ENCODE results near the gene ZMIZ1.

The ZMIZ1 gene

DNA sequence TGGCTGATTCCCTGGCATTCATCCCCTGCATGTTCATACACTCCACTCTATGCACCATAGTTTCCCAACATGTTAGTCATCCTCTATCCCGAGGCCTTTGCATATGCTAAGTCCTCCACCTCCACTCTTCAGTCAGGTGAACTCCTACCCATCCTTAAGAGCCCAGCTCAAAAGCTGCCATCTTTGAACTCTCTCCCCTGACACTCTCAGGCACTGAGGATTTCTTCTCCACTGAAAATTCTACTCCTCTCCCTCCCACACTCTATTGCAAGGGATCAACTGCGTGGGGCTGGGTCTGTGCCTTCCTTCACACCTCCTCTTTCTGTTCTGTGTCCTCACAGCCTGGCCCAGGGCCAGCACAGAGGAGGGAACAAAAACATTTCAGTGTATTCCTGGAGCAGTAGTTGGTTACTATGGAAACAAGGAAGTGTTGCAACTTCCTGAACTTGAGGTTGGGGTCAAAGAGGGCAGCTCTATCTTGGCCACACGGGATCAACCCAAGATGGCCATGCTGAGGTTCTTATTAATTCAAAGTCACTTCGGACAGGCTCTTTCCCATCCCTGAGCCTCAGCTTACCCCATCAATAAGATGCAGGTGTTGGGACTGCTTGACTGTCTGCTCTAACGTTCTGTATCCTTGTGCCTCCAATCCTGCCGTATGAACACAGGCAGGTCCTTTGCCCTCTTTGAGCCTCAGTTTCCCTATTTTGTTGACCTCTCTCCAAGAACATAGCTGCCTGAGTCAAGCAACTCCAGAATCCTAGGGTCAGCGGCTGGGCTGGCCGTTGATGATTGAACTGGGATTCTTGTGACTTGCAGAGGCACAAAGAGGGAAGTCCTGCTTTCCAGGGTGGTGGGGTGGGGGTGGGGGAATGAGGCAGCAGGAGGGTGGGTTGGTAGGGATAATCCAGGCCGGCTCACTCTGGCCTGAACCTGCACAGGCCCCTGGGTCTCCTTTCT is 15.5 kb downstream of the ZMIZ1 start:
- peak; percentile 42 for DNase-seq

DNA sequence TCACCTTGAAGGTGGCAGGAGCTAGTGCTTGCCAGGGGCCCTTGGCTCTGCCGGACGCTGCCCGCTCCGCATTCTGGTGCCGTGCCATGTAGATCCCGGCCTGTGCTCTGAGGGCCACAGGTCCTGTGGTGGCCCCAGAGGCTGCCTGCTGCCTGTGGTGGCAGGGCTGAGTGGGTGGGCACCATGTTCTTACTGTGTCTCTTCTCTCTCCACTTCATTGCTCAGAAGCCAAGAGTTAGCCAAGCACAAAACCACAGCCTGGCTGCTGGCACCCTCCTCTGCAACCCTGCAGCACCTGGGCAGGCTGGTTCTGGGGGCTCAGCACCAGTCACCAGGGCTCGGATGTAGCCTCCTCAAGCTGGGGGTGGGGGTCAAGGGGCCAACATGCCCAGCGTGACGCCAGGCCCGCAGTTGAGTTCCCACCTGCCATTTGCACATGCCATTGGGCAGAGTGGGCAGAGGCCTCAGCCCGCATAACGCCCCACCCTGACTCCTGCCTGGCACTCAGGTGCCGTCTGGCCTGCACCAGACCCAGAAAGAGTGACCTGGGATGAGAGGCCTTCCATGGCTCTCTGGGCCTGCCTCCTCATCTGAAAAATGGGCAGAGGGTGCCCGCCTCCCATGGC is 16.3 kb downstream of the ZMIZ1 start:
- DNase-seq = no peak

- DNase-seq = no peak
Measured at GRCh38 chr10:79086822-79087221, 18.1 kb downstream of the ZMIZ1 start.

- DNase-seq = no peak
Measured at GRCh38 chr10:79087721-79088120, 19.0 kb downstream of the ZMIZ1 start.

GRCh38 chr10:79088176-79088575 is 19.4 kb downstream of the ZMIZ1 start:
- no peak for DNase-seq

DNA sequence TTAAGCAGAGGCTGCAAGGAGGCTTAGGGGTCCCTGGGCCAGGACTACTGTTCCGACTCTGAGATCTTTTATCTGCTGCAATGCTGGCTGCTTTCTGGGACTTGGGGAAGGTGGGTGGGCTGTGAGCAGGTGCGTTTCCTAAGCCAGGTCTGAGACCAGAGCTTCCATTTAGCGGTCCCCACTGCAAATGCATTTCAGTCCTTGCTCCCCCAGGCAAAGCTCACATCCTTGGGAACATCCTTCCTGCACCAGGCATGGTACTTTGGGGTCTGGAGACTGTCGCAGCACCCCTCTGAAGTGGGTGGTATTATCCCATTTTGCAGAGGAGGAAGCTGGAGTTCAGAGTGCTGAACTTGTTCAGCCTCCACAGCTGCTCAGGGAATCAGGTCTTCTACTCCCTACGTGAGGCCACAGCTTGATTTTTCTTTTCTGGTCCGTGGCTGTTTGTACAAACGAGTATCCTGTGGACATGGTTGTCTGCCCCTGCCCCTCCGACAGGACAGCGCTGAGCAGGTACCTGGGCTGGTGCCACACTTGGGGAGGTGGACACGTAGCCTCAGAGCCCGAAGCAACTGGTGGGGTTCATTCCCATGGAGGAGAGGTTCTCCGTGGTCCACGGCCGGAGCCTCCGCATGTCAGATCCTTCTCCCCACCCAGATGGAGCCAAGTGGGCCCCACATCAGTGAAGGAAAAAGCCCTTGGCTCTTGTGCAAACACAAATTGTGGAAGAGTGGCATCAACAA is 20.0 kb downstream of the ZMIZ1 start:
- DNase-seq = no peak

- DNase-seq = no peak
Measured at GRCh38 chr10:79089632-79090031, 20.9 kb downstream of the ZMIZ1 start.

DNA sequence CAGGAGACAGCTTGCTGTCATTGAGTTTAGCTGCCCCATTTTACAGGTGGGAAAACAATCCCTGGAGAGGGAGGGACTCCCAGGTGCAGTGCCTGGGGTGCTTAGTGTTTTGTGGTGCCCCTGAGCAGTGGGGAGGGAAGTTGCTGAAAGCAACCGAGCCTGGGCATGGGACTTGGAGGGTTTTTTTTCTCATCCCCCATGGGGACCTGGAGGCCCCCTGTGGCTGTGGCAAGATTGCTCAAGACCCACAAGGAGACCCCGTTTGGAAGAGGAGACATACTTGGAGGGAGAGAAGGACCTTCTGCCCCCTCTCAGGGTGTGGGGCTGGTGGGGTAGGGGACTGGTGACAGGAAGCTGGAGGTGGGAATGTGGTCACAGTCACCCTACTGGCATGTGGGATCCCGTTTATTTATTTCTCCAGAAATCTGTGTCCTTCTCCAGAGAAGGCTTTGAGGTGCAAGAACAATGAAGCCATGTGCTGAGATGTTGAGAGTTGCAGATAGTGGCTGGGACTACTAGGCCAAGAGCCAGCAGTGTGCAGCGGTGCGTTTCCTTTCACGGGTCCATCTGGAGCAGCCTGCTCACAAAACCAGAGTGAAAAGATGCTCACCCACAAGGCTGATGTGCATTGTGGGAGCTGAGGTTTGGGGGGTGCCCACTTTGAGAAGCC is 21.5 kb downstream of the ZMIZ1 start:
- DNase-seq = no peak

- DNase-seq = no peak
Measured at GRCh38 chr10:79092292-79092896, 23.6 kb downstream of the ZMIZ1 start.

DNA sequence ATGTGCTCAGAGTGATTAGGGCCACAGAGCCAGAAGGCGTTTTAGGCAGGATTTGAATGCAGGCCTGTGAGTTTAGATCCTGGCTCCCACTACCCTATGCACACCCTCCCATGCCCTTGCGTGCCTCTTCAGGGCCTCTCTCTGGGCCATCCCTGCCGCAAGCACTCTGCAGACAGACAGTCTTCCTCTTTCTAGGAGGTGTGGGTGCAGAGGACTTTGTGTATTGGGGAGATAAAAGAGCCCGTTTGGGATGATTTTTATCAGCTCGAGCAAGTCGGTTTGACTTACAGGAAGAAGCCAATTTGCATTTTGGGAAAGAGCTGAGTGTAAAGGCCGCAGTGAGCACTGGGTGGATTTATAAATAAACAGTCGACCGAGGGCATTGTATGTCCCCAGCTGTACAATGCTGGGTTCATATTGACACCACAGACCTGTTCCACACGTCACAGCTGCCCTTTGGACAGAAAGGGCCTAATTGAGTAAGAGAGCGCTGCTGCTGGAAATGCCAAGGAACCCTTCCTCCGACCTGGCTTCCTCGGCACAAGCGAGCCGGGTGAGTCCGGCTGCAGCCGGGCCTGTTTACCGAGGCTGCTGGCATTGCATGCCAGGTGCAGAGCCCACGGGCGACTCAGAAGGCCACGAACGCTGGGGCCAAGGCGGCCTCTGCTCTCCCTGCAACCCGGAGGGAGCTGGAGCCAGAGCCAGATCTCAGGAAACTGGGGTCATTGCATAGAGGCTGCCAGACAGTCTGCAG is 25.1 kb downstream of the ZMIZ1 start:
- peak; percentile 58 for DNase-seq

GRCh38 chr10:79094412-79095175 is 25.8 kb downstream of the ZMIZ1 start:
- DNase-seq = no peak

DNA sequence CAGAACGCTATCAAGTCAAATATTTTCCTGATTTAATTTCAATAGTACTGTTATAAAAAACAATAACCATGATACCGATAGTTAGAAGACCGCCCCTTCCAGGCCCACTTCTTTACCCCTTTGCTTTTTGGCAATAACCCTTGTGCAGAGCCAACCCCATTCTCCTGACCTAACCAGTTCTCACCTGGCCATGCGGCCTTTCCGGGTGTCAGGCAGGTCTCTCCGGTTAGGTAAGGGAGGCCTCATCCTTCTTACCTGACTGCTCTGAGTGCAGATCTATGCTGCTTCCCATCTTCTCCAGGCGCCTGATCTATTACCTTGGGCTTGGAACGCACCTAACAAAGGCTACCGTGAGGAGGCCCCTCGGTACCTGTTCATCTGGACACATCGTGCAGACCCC is 26.6 kb downstream of the ZMIZ1 start:
- DNase-seq = no peak

- DNase-seq = no peak
Measured at GRCh38 chr10:79096514-79096913, 27.7 kb downstream of the ZMIZ1 start.

GRCh38 chr10:79097021-79097872 is 28.5 kb downstream of the ZMIZ1 start:
- no peak for DNase-seq

DNA sequence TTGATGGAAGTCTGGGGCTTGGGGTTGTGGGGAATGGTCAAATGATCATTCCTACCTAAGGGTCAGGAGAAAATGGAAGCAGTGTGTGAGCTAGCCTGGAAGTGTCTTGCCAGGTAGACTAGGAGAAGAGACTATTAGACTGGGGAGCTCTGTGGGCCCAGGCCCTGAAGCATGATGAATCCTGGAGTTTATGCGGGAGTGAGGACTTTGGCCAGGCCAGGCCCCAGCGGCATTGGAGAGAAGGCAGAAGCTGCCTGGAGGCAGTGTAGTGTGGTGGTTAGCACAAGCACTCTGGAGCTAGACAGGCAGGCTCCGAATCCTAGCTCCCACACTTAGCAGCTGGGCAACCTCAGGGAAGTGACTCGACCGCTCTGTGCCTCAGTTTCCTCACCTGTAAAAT is 29.3 kb downstream of the ZMIZ1 start:
- no peak for DNase-seq

DNA sequence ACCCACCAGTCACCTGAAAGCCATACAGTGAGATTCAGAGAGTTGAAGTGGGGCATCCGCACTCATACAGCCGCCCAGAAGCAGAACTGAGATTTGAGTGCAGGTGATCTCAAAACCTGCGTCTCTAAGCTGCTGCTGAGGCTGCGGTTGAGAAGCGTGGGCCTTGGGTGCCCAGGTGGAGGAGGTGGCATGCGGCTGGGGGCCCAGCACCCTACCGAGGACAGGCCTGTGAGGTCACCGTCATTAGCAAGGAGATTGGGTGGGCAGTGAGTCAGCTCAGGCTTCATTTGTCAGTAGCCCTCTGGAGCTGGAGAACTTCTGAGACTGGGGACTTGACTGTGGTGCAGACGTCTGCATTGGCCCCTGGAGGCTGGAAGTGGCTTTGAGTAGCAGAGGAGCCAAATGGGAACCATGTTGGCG is 29.8 kb downstream of the ZMIZ1 start:
- DNase-seq = no peak

- DNase-seq = no peak
Measured at GRCh38 chr10:79099898-79100448, 31.2 kb downstream of the ZMIZ1 start.

GRCh38 chr10:79100771-79101170 is 32.0 kb downstream of the ZMIZ1 start:
- DNase-seq = no peak
